Measurements from ENCODE around the gene PCDHGB5. TPM values are rescaled to one million over a fixed set of nuclear protein-coding genes. Genes with fewer than 3 reads are reported as not detected.

PCDHGB5 gene
- total and polyA plus RNA-seq, 5 experiments from 2014 or later = 0.24 to 0.47 (median 0.33) TPM

DNA sequence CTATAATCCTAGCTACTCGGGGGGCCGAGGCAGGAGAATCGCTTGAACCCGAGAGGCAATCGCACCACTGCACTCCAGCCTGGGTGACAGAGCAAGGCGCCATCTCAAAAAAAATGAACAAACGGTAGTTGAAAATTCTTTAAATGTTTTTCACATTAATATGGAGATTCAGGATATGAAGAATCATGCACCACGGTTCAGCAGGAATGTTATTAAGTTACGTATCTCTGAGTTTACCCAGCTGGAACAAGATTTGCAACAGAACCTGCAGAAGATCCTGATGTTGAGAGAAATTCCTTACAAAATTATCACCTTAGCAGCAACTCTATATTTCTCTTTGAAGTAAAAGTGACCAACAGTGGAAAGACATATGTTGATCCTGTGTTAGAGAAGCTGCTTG lies 42.6 kb downstream of the PCDHGB5 start:
- Mint-ChIP-seq H3K36me3 (peaks cover 0 to 17% (median 12%) of the 10 kb centered on the region in 3 donors), H3K27me3 (peaks cover 14 to 47% (median 17%) of the 10 kb centered on the region in 5 donors), H3K27ac (no peak overlapping the region), H3K4me3 (no peak overlapping the region), H3K4me1 (no peaks in the 10 kb centered on the region), H3K9me3 (peaks cover 0 to 26% (median 9%) of the 10 kb centered on the region in 9 donors)
- POLR2A ChIA-PET = no interaction called here
- ATAC-seq = no peak
- no peak for DNase-seq

DNA sequence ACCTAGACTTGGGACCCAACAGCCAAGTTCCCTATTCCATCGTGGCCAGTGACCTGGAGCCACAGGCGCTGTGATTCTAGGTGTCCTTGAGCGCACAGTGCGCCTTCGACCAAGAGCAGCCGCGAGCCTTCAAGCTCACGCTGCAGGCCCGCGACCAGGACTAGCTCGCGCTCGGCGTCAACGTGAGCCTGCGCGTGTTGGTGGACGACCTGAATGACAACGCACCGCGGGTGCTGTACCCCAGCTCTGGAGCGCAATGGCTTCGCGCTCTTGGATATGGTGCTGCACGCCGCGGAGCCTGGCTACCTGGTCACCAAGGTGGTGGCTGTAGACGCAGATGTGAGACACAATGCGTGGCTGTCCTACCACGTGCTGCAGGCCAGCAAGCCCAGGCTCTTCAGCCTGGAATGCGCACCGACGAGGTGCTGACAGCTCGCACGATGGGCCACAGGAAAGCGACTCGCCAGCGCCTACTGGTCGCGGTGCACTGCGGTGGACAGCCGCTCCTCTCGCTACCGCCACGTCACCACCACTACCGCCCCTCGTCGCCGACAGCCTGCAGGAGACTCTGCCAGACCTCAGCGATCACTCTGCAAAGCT lies 43.9 kb downstream of the PCDHGB5 start:
- peaks cover 0 to 21% (median 9%) of the 10 kb centered on the region in 9 donors for H3K9me3 Mint-ChIP-seq
- no peak for DNase-seq
- peaks cover 0 to 21% (median 10%) of the 10 kb centered on the region in 3 donors for H3K36me3 Mint-ChIP-seq
- H3K4me3 Mint-ChIP-seq = no peak overlapping the region
- no peak overlapping the region for H3K27ac Mint-ChIP-seq
- peaks cover 17 to 47% (median 19%) of the 10 kb centered on the region in 5 donors for H3K27me3 Mint-ChIP-seq
- no peaks in the 10 kb centered on the region for H3K4me1 Mint-ChIP-seq
- POLR2A ChIA-PET = no interaction called here
- no peak for ATAC-seq

Other genes starting within 250 kb of the PCDHGB5 start
Only the 30 nearest of the 37 such genes appear.
- gene PCDHB9, start 210.8 kb upstream of the PCDHGB5 start, total RNA-seq = not detected
- gene PCDHB9, start 210.8 kb upstream of the PCDHGB5 start, polyA plus RNA-seq = not detected
- not detected for gene PCDHB10, start 205.6 kb upstream of the PCDHGB5 start, total RNA-seq
- gene PCDHB10, start 205.6 kb upstream of the PCDHGB5 start, polyA plus RNA-seq = not detected
- not detected for gene PCDHB11, start 198.3 kb upstream of the PCDHGB5 start, total RNA-seq
- gene PCDHB11, start 198.3 kb upstream of the PCDHGB5 start, polyA plus RNA-seq = not detected
- not detected for gene PCDHB12, start 189.2 kb upstream of the PCDHGB5 start, total RNA-seq
- gene PCDHB12, start 189.2 kb upstream of the PCDHGB5 start, polyA plus RNA-seq = not detected
- gene PCDHB13, start 184.0 kb upstream of the PCDHGB5 start, total RNA-seq = not detected
- gene PCDHB13, start 184.0 kb upstream of the PCDHGB5 start, polyA plus RNA-seq = not detected
- not detected for gene PCDHB14, start 174.6 kb upstream of the PCDHGB5 start, total RNA-seq
- not detected for gene PCDHB14, start 174.6 kb upstream of the PCDHGB5 start, polyA plus RNA-seq
- gene PCDHB15, start 152.6 kb upstream of the PCDHGB5 start, total RNA-seq = not detected
- gene PCDHB15, start 152.6 kb upstream of the PCDHGB5 start, polyA plus RNA-seq = not detected
- 1 to 10 TPM; 2.1 to 2.5 TPM for gene SLC25A2, start 93.9 kb upstream of the PCDHGB5 start, total RNA-seq
- not detected for gene SLC25A2, start 93.9 kb upstream of the PCDHGB5 start, polyA plus RNA-seq
- 100 to 1,000 TPM; 139 to 141 TPM for gene TAF7, start 77.2 kb upstream of the PCDHGB5 start, total RNA-seq
- 100 to 1,000 TPM; 206 to 230 (median 230) TPM for gene TAF7, start 77.2 kb upstream of the PCDHGB5 start, polyA plus RNA-seq
- gene PCDHGA1, start 67.4 kb upstream of the PCDHGB5 start, total RNA-seq = under 1 TPM; 0.38 to 0.52 TPM
- gene PCDHGA1, start 67.4 kb upstream of the PCDHGB5 start, polyA plus RNA-seq = not detected
- under 1 TPM; 0.16 to 0.18 TPM for gene PCDHGA2, start 59.2 kb upstream of the PCDHGB5 start, total RNA-seq
- not detected for gene PCDHGA2, start 59.2 kb upstream of the PCDHGB5 start, polyA plus RNA-seq
- not detected for gene PCDHGA3, start 54.1 kb upstream of the PCDHGB5 start, total RNA-seq
- gene PCDHGA3, start 54.1 kb upstream of the PCDHGB5 start, polyA plus RNA-seq = under 1 TPM in 1 of 3 donors, not detected in 2; 0.06 TPM
- under 1 TPM in 1 of 2 experiments, not detected in 1; 0.19 TPM for gene PCDHGB1, start 47.8 kb upstream of the PCDHGB5 start, total RNA-seq
- gene PCDHGB1, start 47.8 kb upstream of the PCDHGB5 start, polyA plus RNA-seq = not detected
- under 1 TPM; 0.11 to 0.34 TPM for gene PCDHGA4, start 42.9 kb upstream of the PCDHGB5 start, total RNA-seq
- not detected for gene PCDHGA4, start 42.9 kb upstream of the PCDHGB5 start, polyA plus RNA-seq
- under 1 TPM; 0.47 to 0.81 TPM for gene PCDHGB2, start 38.0 kb upstream of the PCDHGB5 start, total RNA-seq
- gene PCDHGB2, start 38.0 kb upstream of the PCDHGB5 start, polyA plus RNA-seq = under 1 TPM in 1 of 3 donors, not detected in 2; 0.06 TPM
- under 1 TPM; 0.13 to 0.30 TPM for gene PCDHGA5, start 33.8 kb upstream of the PCDHGB5 start, total RNA-seq
- gene PCDHGA5, start 33.8 kb upstream of the PCDHGB5 start, polyA plus RNA-seq = not detected
- gene PCDHGB3, start 27.7 kb upstream of the PCDHGB5 start, total RNA-seq = under 1 TPM; 0.55 to 0.71 TPM
- gene PCDHGB3, start 27.7 kb upstream of the PCDHGB5 start, polyA plus RNA-seq = under 1 TPM in 2 of 3 donors, not detected in 1; 0.10 to 0.22 TPM
- under 1 TPM; 0.60 to 0.68 TPM for gene PCDHGA6, start 24.1 kb upstream of the PCDHGB5 start, total RNA-seq
- under 1 TPM in 1 of 3 donors, not detected in 2; 0.05 TPM for gene PCDHGA6, start 24.1 kb upstream of the PCDHGB5 start, polyA plus RNA-seq
- gene PCDHGA7, start 15.2 kb upstream of the PCDHGB5 start, total RNA-seq = under 1 TPM; 0.33 to 0.42 TPM
- not detected for gene PCDHGA7, start 15.2 kb upstream of the PCDHGB5 start, polyA plus RNA-seq
- under 1 TPM; 0.13 to 0.25 TPM for gene PCDHGB4, start 10.2 kb upstream of the PCDHGB5 start, total RNA-seq
- gene PCDHGB4, start 10.2 kb upstream of the PCDHGB5 start, polyA plus RNA-seq = under 1 TPM in 1 of 3 donors, not detected in 2; 0.23 TPM
- gene PCDHGA8, start 5.3 kb upstream of the PCDHGB5 start, total RNA-seq = under 1 TPM; 0.16 to 0.22 TPM
- gene PCDHGA8, start 5.3 kb upstream of the PCDHGB5 start, polyA plus RNA-seq = not detected
- under 1 TPM; 0.13 to 0.19 TPM for gene PCDHGA9, start 4.8 kb downstream of the PCDHGB5 start, total RNA-seq
- under 1 TPM in 1 of 3 donors, not detected in 2; 0.14 TPM for gene PCDHGA9, start 4.8 kb downstream of the PCDHGB5 start, polyA plus RNA-seq
- under 1 TPM; 0.21 to 0.30 TPM for gene PCDHGB6, start 10.1 kb downstream of the PCDHGB5 start, total RNA-seq
- under 1 TPM in 1 of 3 donors, not detected in 2; 0.13 TPM for gene PCDHGB6, start 10.1 kb downstream of the PCDHGB5 start, polyA plus RNA-seq
- gene PCDHGA10, start 15.0 kb downstream of the PCDHGB5 start, total RNA-seq = under 1 TPM; 0.31 to 0.41 TPM
- gene PCDHGA10, start 15.0 kb downstream of the PCDHGB5 start, polyA plus RNA-seq = not detected
- gene PCDHGB7, start 19.7 kb downstream of the PCDHGB5 start, total RNA-seq = under 1 TPM; 0.16 to 0.25 TPM
- gene PCDHGB7, start 19.7 kb downstream of the PCDHGB5 start, polyA plus RNA-seq = not detected
- gene PCDHGA11, start 23.1 kb downstream of the PCDHGB5 start, total RNA-seq = under 1 TPM; 0.10 to 0.36 TPM
- gene PCDHGA11, start 23.1 kb downstream of the PCDHGB5 start, polyA plus RNA-seq = not detected
- gene PCDHGA12, start 32.6 kb downstream of the PCDHGB5 start, total RNA-seq = under 1 TPM in 1 of 2 experiments, not detected in 1; 0.22 TPM
- under 1 TPM in 2 of 3 donors, not detected in 1; 0.06 to 0.07 TPM for gene PCDHGA12, start 32.6 kb downstream of the PCDHGB5 start, polyA plus RNA-seq
- not detected for gene PCDHGC3, start 78.0 kb downstream of the PCDHGB5 start, total RNA-seq
- under 1 TPM in 2 of 3 donors, not detected in 1; 0.18 to 0.25 TPM for gene PCDHGC3, start 78.0 kb downstream of the PCDHGB5 start, polyA plus RNA-seq
- not detected for gene PCDHGC4, start 87.1 kb downstream of the PCDHGB5 start, total RNA-seq
- not detected for gene PCDHGC4, start 87.1 kb downstream of the PCDHGB5 start, polyA plus RNA-seq
- not detected for gene PCDHGC5, start 91.1 kb downstream of the PCDHGB5 start, total RNA-seq
- gene PCDHGC5, start 91.1 kb downstream of the PCDHGB5 start, polyA plus RNA-seq = not detected